ENCODE data around the gene LRRC4C.
"Not testable (repeated sequence)": the region's sequence is repeated elsewhere in the genome, so short reads cannot be mapped to it uniquely, and the experiment has no call there.

The LRRC4C gene

GRCh38 chr11:40619654-40620053 is 839.8 kb downstream of the LRRC4C start:
- no peak for DNase-seq

GRCh38 chr11:40606800-40607199 is 852.7 kb downstream of the LRRC4C start:
- DNase-seq, result no peak

- DNase-seq, result no peak
These were observed 856.4 kb downstream of the LRRC4C start for GRCh38 chr11:40602866-40603552.

GRCh38 chr11:40597546-40598113 is 861.8 kb downstream of the LRRC4C start:
- DNase-seq, result no peak

- no peak for DNase-seq
These were observed 886.1 kb downstream of the LRRC4C start for GRCh38 chr11:40573254-40573891.

GRCh38 chr11:40569947-40570531 is 889.4 kb downstream of the LRRC4C start:
- no peak for DNase-seq

GRCh38 chr11:40567392-40567791 is 892.1 kb downstream of the LRRC4C start:
- DNase-seq, result no peak

GRCh38 chr11:40544162-40544561 is 915.3 kb downstream of the LRRC4C start:
- no peak for DNase-seq

GRCh38 chr11:40542821-40543220 is 916.6 kb downstream of the LRRC4C start:
- DNase-seq, result no peak

- DNase-seq, result no peak
These were observed 921.7 kb downstream of the LRRC4C start for GRCh38 chr11:40537734-40538133.

- not testable (repeated sequence) for DNase-seq
These were observed 937.4 kb downstream of the LRRC4C start for GRCh38 chr11:40522080-40522479.

- no peak for DNase-seq
These were observed 942.3 kb downstream of the LRRC4C start for GRCh38 chr11:40517122-40517521.

GRCh38 chr11:40514124-40514523 is 945.3 kb downstream of the LRRC4C start:
- DNase-seq, result no peak

- no peak for DNase-seq
These were observed 946.2 kb downstream of the LRRC4C start for GRCh38 chr11:40513281-40513680.

GRCh38 chr11:40508303-40508702 is 951.1 kb downstream of the LRRC4C start:
- no peak for DNase-seq

GRCh38 chr11:40506226-40506625 is 953.2 kb downstream of the LRRC4C start:
- DNase-seq, result no peak

GRCh38 chr11:40491341-40491740 is 968.1 kb downstream of the LRRC4C start:
- no peak for DNase-seq

GRCh38 chr11:40467771-40468170 is 991.7 kb downstream of the LRRC4C start:
- DNase-seq, result no peak

GRCh38 chr11:40445391-40445790 is 1014.1 kb downstream of the LRRC4C start:
- no peak for DNase-seq

- DNase-seq, result no peak
These were observed 1015.3 kb downstream of the LRRC4C start for GRCh38 chr11:40444151-40444550.

- DNase-seq, result no peak
These were observed 1024.1 kb downstream of the LRRC4C start for GRCh38 chr11:40435344-40435743.

GRCh38 chr11:40434926-40435325 is 1024.5 kb downstream of the LRRC4C start:
- DNase-seq, result no peak

- no peak for DNase-seq
These were observed 1027.1 kb downstream of the LRRC4C start for GRCh38 chr11:40432358-40432757.

GRCh38 chr11:40425168-40425567 is 1034.3 kb downstream of the LRRC4C start:
- no peak for DNase-seq

All from MV-4-11 (cell line).